GM18858 (cell line): ENCODE measurements around the gene NSD2.

Experiments
- ATAC-seq: cut with Tn5 transposase; IDR thresholded peaks from one replicate; pipeline ENCODE4 v1.9.1; 2021; ENCODE audit not compliant: unreplicated experiment

The NSD2 gene

DNA sequence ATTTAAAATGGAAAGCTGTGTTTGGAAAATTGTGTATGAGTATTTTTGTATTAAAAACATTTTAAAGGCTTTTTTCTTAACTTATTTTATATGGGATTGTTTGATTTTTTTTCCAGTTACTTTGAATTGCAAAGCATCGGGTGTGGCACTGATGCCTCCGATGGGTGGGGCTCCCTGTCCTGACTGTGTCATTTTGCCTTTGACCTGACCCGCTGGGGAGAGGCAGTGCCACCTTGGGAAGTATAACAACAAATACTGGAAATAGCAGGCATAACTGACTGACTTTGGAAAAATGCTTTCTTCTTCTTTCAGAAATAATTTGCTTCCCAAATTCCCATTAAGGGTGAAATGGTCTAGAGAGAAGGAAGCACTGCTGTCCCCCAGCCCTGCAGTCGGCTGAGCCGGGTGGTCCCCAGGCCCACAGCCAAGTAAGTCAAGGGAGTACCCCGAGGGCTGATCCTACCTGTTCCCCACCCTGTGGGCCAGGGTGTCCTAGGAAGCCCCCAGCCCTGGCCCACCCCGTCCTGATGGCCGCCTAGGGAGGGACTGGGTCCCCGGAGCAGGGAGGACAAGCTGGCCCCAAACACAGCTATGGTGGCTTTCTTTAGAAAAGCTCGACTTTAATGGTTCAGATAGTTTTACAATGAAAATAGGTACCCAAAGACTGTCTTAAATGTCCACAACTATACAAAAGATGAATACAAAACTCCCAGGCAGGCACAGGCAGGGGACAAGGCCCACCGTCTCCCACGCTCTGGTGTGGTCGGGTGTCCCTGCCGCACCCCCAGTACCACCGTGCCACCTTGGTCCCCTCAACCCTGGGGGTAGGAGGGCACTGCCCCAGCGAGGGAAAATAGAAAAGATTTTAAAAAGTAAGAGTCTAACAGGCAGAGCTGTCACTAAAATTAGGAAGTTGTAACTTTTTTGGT is 111.2 kb downstream of the NSD2 start:
- no peak for ATAC-seq

DNA sequence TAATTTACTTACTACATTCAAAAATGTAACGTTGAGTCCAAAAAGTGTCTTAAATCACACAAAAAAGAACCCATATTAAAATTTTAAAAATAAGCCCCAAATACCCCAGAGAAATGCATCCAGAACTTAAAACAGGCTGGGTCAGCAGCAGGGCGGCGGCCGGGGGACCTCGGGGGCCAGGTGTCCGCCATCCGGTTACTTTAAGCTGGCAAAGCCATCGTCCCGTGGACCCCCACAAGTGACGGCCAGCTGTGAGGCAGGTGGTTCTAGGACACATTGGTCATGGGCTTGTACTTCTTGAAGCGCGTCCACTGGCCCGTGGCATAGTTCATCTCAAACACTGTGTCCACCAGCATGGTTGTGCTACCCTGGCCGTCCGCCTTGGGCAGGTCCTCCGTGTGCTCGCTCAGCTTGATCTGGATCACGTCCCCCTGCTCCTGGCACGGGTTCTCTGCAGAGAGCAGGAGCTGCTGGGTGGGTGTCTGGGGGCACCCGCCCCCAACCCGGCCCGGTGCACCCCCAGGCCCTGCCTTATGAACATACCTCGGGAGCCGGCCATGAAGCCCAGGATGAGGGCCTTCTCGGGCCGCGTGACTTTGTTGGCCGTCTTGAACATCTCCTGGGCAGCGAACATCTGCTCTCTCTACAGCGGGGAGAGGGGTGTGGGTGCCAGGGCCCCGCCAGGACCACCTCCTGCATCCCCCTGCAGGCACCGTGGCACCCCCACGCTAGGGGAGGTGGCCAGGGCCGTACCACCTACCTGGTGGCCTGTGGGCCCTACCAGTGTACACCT is 112.1 kb downstream of the NSD2 start:
- no peak for ATAC-seq

DNA sequence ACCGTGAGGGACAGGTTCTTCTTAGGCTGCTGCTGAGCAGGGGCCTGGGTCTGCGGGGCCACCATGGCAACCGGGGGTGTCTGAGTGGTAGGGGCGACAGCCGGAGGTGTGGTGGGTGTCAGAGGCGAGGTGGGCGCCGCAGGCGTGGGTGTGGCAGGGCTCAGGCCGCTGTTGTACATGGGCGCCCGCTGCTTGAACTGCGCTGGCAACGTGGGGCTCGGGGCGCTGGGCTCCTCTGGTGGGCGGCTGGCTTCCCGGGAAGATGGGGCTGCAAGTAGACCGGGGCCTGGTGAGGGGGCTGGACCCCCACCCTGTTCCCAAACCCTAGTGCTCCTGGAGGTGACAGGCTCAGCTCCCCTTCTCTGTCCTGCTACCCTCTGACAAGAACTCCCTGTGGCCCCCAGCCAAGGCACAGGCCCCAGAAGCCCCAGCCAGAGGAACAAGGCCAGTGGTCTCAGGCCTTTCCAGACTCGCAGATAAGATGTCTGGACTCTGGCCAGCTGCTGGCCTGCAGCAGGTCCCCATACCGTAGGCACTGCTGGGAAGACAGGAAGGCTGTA is 112.7 kb downstream of the NSD2 start:
- ATAC-seq: no peak

DNA sequence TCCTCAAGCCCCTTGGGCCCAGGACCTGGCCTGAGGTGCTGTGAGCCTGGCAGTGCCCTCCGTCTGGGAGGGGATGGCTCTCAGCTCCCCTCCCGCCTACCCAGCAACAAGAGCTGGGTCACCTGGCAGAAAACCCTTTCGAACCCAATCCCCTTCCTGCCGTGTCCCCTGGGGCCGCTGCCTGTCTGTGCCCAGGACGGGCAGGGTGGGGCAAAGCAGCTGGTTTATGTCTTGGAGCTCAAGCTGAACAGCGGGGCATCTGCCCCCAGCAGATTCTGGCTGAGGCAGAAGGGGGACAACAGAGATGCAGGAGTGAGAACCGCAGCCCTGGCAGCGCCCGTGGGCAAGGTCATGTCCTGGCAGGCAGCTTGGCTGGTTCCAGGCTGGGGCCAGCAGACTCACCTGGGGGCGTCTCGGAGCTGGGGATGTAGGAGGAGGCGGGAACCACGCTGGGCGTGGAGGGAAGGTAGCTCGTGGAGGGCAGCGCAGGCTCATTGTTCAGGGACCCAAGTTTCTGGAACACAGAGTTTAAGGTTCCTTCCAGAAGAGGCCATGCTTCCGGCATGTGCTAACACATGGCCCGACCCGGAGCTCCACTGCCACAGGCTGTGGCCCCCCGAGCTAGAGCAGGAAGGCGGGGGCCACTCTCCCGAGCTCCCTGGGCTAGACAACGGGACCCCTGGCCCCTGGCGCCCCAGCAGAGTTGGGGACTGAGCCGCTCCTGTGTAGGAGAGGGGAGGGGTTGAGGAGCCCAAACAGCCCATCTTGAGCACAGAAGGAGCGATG is 113.4 kb downstream of the NSD2 start:
- ATAC-seq: no peak

DNA sequence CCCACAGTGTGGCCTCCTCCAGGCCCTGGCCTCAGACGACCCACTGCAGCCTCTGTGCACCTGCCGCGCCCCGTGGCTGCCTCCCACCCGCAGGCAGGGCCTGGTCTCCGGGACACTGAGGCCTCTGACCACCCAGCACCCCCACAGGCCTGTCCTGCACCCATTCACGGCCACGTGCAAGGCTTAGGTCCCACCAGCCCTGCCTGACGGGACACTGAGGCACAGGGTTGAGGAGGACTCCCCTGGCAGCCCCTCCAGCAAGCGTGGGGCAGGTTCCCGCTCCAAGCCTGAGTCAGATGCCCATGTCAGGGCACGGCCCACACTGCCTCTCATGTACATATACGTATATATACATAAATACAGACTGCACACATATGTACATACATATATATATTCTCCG is 114.1 kb downstream of the NSD2 start:
- no peak for ATAC-seq

DNA sequence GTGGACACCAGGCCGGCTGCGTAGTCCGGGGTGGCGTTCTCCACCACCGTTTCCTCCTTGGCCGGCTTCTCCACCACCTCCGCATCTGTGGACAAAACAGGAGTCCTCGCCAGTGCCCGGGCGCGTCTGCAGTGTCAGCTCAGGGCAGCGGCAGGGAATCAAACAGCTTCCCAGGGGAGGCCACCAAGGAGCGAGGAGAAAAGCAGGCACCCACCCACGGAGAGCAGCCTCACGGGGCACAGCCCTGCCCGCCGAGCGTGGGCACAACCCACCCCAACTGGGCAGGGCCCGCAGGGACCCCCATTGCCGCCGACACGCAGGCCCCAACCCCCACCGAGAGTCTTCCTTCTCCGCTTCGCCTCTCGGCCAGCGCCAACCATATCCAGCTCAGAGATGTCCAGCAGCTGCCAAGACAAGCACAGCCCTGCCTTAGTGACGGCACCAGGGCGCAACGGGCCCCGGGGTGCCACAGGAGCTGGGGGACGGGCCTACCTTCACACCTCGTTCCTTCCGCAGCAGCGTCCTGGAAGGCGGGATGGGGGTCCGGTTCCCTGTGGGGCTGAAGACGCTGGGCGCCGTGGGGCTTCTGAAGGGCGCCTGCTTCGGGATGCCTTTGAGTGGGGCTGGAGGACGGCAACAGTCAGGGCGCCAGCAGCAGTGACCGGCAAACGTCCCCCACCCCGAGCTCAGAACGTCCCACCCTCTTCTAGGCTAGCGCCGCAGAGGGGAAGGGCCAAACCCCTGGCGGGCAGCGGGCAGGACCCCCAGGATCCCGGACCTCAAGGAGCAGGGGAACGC is 114.8 kb downstream of the NSD2 start:
- no peak for ATAC-seq

DNA sequence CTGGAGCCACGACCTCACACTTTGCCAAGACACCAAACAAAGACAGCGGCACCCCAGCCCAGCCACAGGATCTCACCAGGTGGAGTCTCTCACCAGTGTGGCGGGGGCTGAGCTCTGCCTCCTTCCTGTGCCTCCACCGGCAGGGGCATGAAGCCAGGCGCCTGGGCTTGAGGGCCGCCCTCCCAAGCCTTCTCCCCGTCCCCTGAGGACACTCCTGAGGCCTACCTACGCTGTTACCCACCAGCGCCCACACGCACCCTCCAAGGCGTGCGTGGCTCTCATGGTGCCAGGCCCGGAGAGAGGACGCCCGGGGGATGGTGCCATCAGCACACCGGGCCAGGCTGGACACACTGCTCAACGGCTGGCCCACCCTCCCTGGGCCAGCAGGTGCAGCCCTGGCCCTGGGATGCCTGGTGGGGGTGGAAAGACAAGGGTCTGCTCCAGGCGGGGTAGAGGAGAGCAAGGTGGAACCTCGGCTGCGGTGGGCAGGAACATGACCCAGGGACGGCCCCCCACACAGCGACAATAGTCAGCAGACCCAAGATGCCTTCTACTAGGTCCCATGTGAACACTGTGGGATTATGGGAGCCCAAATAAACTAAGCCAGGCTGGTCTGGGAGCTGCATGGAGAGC is 115.5 kb downstream of the NSD2 start:
- no peak for ATAC-seq

DNA sequence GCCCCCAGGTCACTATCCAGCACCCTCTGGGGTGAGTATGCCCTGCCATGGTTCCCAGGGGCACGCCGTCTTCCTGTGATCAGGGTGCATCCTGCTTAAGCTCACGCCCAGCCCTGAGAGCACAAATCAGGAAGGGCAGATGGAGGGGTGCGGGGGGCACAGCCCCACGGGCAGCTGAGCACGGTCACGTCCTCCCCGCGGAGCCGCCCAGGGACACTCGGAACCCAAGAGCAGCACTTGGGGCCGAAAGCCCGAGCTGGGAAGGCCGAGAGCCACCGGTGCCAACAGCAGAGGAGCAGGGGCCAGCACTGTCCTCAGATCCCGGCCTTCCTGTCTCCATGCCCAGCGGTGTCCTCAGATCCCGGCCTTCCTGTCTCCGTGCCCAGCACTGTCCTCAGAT is 116.1 kb downstream of the NSD2 start:
- ATAC-seq: no peak

DNA sequence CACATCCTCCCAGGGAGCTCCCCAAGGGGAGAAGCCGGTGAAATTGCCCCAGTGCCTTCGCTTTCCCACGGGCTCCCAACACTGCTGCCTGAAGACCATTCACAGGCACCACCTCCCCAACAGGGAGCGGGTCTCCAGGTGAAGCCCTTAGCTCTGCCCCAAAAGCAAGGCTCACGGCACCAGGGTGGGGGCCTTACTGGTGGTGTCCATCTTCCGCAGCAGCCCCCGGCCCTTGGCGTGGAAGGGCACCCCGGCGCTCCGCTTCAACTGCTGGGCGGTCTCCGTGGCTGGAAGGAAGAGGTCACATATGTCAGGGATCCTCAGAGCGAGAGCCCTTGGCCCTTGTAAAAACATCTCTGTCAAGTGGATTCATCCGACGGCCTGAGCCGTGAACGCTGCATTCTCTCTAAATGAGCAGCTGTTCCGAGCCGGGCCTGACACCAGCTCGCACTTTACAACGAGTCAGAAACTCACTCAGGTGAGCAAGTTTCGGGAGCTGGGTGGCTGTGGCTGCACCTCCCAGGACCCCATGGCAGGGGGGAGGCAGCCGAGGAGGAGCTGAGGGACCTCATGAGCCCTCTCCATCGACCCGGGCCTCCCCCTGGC is 116.6 kb downstream of the NSD2 start:
- no peak for ATAC-seq

DNA sequence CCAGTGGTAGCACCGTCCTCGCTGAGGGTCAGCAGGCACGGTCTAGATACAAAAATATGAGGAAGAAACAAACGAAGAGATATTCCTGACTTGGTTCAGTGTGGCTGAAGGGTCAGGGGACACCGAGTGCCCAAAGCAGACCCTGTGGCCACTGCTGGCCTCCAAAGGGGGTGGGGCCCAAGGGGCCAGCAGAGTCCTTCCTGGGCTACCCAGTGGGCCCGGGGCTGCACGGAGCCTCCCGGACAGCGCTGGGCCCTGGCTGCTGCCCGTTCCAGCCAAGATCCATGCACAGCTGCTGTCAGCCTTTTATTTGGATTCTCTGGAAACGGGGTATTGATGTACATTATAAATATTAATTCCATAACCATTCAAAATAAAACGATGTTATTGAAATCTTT is 117.1 kb downstream of the NSD2 start:
- ATAC-seq: no peak

DNA sequence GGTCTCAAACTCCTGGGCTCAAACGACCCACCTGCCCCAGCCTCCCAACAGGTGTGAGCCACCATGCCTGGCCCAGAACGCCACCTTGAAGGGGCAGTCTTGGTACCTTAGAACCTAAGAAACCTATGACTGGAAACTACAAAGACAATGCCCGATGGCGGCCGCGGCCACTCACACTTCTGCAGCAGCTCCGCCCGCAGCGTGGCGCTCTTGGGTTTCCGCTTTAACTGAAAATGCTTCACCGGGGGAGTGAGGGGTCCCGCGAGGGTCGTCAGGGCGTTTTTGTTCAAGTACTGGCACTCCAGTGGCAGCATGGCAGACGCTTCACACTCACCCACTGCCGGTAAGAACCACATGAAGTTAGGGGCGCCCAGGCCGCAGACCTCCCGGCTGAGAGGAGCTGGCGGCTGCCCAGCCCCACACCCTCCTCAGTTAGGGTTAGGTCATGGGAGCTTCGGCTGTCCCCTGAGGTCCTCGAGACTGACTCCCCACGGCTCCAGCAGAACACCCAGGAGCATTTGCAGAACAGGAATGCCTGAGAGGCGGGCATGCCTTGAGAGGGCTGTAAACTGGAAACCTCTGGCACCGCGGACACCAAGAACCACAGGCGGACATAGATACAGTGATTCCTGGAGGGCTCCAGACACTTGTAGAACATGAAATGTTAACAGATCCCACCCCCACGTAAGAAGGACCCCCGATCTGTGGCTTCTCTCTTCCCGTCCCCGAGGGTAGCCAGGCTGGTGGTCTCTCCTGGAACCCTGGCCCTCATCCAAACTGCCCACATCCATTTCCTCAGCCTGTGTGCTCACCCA is 118.5 kb downstream of the NSD2 start:
- ATAC-seq: no peak

DNA sequence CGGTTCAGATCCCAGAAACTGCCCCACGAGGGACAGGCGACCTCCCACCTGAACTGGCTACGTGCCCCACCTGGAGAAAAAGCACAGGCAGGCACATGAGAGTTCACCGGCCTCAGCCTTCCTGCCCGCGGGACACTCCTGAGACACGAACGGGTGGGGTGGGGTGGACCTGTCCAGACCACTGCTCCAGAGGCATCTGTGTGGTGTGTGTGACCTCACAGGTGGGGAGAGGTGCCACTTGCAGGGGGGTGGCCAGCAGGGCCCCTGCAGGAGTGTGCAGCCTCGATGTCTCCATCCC is 119.1 kb downstream of the NSD2 start:
- ATAC-seq: no peak

DNA sequence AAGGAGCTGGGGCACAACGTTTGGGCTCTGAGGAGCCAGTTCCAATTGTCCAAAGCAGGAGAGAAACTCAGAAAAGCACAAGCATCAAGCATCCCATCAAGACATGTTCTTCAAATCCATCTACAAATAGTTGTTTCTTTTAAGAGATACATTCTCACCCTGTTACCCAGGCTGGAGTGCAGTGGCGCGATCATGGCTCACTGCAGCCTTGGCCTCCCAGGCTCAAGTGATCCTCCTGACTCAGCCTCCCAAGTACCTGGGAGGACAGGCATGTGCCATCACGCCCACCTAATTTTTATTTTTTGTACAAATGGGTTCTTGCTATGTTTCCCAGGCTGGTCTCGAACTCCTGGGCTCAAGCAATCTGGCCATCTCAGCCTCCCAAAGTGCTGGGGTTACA is 119.5 kb downstream of the NSD2 start:
- no peak for ATAC-seq

DNA sequence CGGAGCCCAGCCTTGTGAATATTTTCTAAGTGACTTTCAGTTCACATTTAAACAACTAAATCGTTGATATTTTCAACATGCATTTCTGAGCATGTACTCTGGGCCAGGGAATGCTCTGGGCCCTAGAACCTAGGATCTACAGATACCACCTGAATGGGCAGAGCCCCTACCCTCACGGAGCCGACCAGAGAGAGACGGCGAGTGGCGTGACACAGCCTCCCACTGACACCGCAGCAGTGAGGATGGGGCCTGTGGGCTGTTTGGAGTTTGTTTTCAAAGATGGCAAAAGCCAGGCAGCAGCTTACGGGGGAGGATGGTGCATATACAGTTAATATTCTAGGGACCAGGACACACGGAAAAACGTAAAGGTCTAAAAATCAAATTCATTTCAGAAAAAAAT is 119.9 kb downstream of the NSD2 start:
- ATAC-seq: no peak

DNA sequence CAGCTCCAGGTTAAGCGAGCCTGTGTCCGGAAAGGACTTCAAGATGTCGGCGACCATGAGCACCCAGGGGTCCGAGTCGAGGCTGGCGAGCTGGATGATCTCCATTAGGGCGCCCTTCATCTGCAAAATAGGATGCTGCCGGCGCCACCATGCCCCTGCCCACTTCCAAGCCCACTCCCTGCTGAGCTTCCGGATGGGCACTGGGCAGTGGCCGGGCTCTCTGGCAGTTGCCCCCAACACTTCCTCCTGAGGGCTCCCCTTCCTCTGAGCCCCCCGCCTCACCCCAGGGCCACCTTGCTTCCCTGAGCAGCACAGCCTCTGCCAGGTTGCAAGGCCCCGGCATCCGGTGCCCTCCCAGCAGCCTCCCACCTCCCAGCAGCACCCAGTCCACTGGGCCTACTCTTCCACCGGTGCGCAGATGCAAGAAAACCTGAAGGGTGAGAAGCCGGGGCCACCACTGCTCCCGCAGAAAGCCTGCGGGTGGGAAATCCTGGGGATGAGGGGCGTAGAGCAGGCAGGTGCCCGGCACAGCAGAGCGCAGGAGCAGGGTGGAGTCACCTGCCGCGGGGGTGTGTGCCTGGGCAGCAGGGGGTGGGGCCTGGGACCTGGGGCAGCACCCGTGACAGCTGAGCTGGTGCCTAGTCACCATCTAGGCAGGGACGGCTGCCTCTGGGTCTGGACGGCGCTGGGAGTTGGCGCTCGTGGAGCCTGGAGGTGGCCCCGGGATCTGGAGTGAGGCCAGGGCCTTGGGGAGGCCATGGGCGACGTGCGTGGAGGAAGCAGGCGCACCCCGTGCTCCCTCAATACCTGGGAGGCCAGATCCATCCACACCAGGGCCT is 120.6 kb downstream of the NSD2 start:
- ATAC-seq: no peak

DNA sequence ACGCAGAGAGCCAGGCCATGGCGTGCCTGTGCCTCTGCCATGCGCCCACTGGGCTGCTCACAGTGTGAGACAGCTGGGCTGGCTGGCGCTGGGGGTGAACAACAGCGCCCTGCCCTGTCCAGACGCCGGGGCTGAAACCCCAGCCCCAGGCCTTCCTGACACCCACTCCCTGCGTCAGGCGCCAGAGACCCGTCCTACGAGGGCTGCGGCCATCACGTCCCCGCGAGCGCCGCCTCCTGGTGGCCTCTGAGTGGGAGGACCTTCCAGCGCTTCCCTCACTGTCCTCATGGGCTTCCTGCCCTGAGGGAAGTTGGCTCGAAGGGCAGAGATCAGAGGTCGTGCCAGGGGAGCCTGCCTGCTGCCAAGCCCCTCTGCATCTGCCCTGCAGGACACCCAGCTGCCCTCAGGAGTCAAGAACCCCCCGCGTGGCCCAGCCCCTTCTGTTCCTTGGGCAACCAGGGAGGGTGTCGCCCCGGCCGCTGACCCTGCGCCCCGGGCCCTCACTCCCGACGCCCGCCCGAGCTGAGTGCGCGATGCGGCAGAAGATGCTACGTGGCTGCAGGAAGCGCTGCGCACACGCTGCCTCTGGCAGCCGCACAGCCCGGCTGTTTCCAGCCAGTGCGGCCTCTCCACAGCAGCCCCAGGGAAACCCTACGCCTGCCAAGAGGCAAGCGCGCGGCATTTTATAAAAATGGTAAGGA is 121.4 kb downstream of the NSD2 start:
- no peak for ATAC-seq

DNA sequence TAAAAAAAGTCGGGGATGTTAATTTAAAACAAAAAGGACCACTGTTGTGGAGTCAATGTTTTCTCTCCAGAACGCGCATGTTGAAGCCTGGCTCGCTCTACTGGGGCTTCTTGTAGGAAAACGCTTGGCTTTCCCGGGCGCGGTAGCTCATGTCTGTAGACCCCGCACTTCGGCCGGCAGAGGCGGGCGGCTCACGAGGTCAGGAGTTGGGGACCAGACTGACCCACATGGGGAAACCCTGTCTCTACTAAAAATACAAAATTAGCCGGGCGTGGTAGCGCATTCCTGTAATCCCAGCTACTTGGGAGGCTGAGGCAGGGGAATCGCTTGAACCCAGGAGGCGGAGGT is 122.0 kb downstream of the NSD2 start:
- no peak for ATAC-seq
